ENCODE results near the gene GRID2.

The GRID2 gene

DNA sequence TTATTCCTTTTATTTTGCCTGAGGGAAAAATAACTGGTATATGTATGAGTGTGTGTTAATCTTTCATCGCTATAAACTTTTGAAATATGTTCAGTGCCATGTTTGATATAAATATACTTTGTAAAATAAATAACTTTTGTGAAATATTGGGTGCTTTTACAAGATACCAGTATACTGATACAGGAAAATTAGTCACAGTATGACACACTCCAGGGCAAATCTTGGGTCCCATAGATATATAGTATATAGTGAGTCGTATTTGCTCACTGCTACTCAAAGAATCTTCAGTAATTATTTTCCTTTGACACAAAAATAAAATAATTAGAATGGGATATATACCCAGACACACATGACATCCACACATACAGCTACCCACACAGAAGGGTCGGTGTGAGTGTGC is 472.3 kb downstream of the GRID2 start:
- no peak for DNase-seq

DNA sequence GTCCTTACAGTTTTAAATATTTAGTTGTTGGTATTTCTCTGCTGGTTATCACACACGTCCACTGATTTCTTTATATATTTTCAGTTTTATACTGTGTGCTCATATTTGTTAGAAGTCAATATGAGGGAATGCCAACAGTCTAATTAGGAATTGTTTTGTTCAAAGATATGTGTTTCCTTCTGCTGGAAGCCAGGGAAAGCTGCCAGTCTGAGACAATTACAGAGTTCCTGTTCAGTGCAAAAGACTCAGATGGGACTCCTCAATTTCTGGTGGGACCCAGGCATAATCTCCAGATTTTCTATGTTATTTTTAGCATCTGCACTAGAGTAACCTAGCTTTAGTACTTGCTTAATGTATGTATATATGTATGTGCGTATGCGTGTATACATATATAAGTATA is 486.0 kb downstream of the GRID2 start:
- DNase-seq = no peak

DNA sequence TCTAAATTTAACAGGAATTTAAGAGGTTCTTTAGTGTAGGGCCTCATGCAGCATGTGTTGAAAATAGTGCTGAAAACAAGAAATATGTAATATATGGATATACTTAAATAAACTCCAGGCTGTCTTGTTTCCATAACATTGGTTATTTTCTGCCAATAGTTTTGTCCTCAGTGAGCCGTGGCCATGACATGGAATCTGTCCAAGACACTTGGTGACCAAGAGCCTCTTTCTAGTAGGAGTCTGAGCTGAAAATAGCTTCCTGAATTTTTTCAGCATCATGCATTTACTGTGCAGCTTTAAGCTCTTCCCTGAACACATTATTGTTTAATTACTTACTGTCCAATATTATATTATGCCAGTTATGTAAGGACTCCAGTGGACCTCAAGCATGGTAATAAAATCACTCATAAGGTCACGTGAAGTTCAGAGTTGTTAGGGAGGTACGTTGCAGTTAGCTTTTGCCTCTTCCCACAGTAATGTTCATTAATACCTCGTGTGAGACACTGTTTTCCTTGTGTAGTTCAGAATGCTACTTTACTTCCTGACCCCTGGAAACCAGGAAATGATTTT is 488.2 kb downstream of the GRID2 start:
- DNase-seq = no peak

DNA sequence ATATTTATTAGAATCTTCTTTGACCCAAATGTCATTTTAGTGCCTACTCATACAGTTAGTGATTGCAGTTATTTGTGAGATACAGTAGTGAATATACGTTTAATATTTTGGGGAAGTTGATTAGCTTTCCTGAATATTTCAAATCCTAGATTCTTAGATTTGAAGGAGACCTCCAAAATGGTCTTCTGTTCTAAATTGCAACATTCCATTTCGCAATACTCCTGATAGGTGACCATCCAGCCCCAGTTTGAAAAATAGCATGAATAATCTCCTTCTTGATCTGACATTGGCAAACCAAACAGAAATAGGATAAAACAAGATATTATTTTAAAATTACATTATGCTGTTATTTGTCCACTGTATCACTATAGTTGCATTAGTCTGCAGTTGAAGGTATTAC is 505.6 kb downstream of the GRID2 start:
- no peak for DNase-seq

DNA sequence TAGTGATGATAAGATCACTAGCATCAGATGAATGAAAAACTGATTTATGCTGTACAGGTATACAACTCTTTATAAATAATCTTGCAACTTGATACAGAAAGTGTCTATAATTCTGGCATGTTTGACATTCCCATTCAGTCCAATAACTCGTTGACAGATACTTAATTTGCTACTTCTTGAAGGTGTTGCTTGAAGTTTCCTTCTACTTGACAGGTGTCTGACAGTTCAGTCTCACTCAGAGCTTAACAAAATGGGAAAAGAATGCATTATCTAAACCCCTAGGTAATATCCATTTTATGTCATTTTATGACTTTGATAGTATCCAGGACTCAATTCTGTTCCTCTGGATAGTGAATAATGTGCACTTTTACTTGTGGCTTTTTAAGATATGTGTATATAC is 508.9 kb downstream of the GRID2 start:
- no peak for DNase-seq

DNA sequence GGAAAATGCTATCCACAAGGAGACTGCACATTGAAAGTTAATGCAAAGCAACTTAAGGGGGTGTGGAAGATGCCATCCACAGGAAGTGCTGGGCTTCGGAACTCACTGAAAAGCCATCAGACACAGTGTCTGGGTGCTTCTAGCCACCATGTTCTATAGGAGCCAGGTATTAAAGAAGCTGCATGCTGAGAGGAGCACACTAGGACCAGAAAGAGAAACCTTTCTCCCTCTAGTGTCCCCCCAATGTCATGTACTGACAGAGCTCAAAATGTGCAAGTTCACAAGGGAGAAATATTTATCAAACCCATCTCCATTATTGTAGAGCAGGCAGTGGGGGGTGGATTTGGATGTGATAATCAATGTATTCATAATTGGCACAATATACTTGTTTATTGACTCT is 510.9 kb downstream of the GRID2 start:
- no peak for DNase-seq

DNA sequence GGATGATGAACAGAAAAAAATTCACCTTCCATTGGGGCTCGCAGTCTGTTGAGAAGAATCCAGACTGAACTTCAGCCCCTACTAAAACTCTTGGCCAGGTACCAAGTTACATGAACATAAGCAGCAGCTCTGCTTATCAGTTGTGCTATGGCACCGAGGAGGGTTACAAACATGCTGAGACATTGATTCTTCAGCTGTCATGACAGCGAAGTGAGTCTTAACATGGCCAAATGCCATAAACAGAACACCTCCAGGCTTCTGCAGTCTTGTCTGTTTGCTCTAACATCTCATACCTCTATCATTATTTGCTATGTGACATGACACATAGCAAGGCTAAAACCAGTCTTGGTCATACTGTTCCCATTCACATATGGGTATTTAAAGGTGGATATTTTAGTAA is 521.5 kb downstream of the GRID2 start:
- no peak for DNase-seq

DNA sequence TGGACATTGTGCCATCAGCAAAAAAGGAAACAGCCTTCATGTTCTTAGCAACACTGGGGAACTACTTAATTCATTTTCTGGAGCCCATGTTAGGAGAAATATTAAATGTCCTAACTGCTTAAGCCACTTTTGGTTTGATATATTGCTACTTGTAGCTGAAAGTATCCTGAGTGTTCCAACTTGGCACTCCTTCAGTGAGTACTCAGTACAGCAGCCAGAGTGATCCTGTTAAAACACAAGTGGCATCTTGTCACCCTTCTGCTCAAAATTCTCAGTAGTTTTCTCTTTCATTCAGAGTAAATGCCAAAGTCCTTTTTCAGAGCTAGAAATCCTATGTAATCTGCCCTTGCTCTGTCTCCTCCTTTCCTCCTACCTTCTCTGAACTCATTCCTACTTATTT is 522.0 kb downstream of the GRID2 start:
- DNase-seq = no peak

DNA sequence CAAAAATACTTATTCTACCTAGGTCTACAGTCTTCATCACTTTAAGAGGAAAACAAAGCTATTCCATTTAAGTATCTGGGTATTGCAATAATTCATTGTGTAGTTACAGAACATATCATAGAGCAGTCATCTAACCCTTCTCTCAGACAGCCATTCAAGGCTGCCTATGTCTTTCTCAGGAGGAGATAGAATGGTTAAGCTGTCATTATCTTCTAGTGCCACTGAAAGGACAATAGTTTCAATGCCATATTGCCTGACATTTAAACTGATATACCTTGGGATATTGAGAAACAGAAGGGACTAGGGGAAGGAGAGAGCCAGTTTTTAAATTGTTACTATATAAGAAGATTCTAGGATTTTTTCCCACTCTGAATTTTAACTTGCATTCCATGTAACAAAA is 527.0 kb downstream of the GRID2 start:
- DNase-seq = no peak

DNA sequence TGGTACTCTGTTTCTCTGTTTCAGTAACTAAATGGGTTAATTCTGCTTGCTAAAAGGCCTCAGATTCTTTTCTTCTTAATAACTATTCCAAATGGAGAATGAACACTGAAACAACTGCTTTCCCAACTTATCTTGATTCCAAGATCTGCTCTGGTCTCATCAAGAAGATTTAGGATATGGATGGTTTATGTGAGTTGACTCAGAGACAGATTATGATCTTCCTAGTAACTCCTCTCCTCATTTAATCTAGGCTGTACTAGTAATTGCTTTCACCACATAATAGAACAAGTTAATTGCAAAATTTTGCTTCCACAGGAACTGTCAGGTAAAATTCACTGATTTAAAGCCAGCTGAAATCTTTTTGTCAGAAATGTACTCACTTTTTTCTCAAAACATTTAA is 537.1 kb downstream of the GRID2 start:
- no peak for DNase-seq

DNA sequence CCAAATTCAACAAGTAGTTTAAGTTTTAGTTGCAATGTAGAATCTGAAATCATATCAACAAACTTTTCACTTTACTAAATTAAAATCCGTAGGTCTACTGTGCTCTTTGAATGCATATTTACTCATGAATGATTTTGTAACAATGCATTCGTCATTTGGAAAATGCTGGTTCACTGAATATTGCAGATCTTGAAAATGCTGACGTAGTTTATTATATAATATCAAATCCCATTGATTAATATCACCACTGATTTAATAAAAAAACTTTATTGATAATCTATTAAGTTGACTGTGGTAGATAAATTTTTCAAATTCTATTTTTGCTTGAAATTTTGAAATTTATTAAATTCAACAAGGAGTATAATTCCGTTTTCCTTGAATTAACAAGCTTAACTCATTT is 540.0 kb downstream of the GRID2 start:
- DNase-seq = no peak

DNA sequence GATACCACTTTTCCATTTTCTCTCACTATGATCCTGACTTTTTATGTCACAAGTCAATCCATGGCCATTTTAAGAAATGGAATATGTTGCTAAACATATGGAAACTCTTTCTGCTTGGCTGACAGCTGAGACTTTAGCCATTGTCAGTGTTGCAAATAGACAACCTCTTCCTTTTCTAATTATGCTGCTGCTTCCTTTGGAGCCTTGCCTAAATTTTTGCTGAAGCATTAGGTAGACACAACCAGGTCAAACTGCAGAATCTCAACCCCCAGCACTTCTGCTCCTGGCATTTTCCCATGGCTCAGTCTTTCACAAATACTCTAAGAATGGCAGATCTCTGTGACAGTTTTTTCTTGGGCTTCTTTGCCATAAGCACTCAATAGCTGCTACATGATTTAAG is 543.3 kb downstream of the GRID2 start:
- no peak for DNase-seq

DNA sequence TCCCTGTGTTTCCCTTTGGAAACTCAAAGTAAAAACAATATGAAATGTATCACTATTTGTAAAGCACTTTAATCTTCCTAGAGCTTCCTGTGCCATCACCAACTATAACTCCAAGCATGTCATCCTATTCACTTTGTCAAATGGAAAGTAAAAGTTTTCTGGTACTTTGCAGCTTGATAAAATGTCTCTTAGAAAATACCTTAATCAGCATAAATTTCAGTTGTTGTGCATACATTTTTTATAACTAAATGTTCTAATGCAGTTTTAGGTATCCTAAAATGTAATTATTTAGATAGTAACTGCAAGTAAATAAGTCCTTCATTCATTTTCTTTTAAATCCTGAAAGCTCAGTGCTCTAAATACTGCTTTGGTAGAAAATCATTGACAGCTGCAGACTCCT is 558.7 kb downstream of the GRID2 start:
- DNase-seq = no peak

DNA sequence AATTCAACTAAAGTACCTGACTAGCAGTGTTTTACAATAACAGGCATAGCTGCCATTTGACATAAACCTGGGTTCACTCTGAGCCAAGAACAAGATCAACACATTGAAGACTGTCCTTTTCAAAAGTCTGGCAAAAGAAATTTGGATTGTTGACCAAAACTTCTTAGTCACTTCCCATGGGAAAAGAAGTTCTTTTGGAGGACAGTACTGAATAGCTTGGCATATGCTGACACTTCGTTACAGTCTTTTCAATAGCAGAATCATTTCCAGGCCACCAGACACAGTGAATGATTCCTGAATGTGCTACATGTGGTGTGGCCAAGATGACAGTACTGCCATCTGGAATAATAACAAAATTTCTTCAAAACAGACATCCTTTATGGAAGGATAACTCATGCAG is 560.3 kb downstream of the GRID2 start:
- no peak for DNase-seq

DNA sequence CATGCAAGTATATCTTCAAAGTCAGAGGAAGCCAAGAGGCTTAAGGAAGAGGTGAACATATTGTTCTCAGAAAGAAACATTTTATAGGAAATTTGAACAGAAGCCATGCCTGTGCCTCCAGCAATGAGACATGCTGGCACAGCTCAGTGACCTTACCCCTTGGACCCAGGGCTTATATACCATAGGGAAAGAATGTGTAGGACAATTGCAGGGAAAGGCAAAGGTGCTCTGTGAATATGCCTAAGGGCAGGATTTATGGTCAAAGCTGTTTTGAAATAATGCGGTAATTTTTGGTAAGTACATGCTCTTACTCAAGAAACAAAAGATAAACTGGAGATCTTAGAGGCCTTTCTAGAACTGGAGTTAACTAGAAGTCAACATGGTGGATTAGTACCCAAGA is 568.8 kb downstream of the GRID2 start:
- DNase-seq = no peak

DNA sequence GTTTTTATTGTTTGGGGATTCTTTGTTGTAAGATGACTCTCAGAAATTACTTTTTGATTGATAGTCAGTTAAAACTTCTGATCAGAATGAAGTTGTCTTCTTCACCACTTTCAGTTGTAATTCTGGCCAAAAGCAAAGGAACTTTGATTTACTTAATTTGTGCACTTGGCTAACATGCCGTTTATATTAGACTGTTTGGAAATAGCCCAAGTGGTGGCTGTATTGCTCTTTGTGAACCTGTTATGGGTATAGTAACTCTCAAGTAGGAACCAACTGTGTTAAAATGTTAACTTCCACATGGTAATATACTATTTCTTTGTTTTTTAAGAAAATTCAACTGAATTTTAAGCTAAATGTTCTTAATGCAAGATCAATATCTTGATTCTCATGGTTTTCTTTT is 581.9 kb downstream of the GRID2 start:
- no peak for DNase-seq

DNA sequence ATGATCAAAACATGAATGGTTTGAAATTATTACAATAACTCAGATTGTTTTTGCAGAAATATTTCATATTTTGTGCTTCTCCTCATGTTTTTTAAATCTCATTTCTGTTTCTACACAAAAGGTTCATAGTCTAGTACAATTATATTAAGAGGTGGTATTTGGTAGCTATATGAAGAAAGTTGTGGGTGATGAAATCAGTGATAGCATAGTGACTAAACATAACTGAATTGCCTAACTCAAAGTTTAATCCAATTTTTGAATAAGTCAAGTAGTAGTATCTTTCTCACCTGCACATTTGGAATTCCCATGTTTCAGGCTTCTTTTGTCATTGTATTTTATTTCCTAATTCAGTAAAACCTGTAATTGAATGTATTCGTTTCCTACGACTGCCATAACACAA is 648.7 kb downstream of the GRID2 start:
- DNase-seq = no peak

DNA sequence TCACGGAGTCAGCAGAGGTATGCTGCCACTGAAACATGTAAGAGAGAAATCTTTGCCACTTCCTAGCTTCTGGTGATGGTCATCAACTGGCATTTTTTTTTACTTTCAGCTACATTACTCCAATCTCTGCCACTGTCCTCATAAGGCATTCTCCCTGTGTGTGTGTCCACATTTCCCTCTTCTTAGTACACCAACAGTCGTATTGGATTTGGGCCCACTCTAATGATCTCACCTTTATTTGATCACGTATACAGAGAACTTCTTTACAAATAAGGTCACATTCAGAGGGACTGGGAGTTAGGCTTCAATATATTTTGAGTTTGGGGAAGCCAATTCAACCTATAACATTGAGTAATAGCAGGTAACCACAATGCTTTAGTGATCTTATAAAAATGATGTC is 649.1 kb downstream of the GRID2 start:
- no peak for DNase-seq

DNA sequence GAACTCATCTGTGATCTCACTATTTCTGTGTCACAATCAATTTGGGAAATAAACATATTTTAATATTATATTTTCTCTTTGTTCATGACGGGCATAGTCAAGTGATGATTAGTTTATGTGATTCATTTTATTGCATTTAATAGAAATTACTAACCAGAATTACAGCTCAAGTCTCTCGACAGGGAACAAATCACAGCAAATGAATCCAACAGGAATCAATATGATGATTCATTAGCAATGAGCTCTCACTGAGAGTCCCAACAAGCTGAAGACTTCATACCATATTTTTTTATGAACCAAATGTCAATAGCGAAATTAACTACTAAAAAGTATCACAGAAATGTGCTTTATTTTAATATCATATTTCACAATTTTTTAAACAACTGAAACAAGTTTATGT is 649.7 kb downstream of the GRID2 start:
- DNase-seq = no peak

DNA sequence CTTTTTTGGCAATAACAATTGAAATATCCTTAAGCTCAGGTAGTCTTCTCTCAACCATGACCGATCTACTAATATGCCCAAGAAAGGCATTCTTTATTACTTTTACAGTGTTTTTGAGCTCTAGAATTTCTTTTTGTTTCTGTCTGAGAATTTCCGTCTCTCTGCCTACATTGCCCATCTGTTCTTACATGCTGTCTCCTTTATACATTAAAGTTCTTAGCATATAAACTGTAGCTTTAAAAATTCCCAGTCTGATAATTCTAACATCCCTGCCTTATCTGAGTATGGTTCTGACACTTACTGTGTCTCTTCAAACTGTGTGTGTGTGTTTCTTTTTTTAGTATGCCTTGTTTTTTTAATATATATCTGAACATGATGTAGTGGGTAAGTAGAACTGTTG is 658.1 kb downstream of the GRID2 start:
- no peak for DNase-seq

DNA sequence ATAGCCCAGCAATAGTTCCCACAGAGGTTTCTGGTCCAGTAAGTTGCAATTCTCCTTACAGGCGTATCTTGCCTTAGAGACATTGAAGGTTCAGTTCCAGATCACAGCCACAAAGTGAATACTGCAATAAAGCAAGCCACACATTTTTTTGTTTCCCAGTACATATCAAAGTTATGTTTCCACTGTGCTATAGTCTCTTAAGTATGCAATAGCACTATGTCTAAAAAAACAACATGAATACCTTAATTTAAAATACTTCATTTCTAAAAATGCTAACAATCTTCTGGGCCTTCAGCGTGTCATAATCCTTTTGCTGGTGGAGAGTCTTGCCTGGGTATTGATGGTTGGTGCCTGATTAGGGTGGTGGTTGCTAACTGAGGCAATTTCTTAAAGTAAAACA is 659.1 kb downstream of the GRID2 start:
- no peak for DNase-seq

DNA sequence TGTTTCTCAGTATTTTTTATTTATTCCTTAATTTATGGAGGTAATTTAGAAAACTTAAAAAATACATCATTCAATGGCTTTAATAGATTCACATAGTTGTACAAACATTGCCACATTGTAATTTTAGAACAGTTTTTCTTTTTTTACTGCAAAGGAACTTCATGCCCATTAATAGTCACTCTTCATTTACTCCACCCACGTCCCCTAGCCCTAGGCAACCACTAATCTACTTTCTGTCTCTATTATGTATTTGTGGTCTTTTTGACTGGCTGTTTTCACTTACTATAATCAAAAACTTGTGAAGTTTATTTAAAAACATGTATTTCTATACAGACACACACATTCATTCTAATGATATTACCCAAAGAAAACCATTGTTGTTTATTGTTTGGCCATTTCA is 664.8 kb downstream of the GRID2 start:
- no peak for DNase-seq

DNA sequence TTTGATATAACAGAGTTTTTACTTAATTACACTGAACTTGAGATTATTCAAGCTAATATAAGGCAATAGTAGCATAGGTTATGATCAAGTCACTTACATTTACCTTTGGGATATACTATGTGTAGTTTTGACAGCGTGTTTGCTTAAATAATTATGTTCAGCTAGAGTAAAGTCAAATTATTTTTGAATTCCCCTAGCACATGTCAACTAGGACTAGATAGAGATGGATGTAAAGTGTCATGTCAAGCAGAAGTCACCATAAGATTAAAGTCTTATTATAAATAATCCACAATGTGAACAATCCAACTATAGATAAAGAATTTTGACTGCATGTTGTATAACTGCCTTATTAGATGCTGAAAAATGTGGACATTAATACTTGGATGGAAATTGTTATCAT is 665.2 kb downstream of the GRID2 start:
- no peak for DNase-seq

DNA sequence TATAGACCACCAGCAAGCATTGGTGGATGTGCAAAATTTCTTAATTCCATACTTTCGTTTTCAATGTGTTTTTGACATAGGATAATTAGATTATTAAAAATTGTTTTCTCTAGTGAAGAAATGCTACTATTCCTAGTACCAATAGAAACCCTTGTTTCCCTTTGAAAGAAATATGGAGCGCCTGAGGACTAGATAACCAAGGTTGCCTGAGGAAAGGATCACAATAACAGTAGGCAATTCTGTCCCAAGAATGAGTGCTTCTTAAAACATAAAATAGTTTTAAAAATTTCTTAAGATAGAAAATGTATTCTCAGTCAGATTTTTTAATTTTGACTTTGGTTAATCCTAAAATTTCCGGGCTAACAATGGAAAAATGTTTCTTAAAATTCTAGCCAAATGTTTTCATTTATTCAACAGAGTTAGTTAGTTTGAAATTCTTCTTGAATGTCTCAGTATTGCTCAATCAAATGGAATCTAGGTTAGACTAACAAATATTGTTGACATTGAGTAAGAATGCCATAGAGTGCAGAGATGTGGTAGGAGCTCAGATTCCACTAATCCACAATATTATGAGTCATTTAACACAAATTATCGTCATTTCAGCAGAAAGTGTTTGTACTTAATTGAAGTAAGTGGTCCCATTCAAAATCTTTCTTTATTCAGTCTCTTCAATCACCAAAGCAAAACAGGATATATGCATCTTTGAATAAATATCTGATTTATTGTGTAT is 666.0 kb downstream of the GRID2 start:
- DNase-seq = no peak

DNA sequence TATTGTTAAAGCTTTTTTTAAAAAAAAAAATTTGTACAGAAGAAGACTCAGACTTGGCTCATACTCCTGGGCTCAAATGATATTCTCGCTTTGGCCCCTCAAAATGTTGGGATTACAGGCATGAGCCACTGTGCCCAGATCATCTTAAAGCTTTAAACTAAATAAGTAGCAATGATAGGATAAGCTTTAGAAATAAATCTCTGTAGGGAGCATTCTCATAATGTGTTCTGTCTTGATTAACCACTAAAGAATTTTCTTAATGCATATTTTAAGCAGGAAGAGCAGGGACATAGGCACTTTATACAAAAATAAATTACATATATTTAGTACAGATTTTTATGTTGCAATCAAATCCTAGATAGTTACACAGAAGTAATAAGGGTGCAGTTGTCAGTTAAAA is 667.2 kb downstream of the GRID2 start:
- no peak for DNase-seq

Data from activated CD4-positive, alpha-beta T cell treated with anti-CD3 and anti-CD28 coated beads for 1 hour (primary cell).